Measurements from ENCODE around the gene KLHL22. TPM values are rescaled to one million over a fixed set of nuclear protein-coding genes. Genes with fewer than 3 reads are reported as not detected.

Gene KLHL22
- total and polyA plus RNA-seq, 2 of the 4 experiments (the other 2 are of a cell fraction), result 27.1 to 30.1 TPM

DNA sequence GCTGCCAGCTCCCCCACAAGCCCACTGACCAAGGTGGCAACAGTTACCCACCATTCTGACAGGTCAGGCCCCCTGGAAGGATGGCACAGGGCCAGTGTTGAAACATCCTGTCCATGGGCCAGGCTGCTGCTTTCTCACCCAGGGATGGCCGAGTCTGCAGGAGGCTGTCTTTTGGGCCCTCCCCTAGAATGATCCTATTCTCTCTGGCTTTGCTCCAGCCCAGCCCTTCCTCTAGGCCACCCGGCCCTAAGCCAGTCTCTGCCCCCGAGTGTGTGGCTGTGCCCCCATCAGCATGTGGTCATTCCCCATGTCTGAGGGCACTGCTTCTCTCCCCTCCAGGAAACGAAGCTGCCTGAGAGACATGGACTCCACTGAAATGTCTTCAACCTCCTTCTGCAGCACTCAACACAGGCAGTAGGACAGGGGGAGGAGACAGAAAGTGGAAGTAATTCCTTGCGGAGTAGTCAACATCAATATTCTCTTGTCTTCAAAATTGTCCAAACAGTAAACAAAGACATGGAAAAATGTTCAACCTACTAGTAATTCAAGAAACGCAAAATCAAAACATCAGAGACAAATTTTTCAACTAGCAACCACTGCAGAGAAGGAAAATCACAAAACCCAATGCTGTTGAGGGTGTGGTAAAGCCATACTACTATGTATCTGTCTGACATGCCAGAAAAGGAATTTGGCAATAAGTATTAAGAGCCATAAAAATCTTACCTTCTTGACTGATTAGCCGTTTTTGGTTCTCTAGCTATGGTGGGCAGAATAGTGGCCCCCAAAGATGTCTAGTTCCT lies 52.9 kb downstream of the KLHL22 start:
- H4K5ac ChIP-seq (ENCODE audit: low read depth, low read length), result no peak overlapping the region
- no peak overlapping the region for H2AK5ac ChIP-seq (ENCODE audit: low read depth, low read length)
- no peak overlapping the region for H3K27ac ChIP-seq (ENCODE audit: insufficient read depth, low read length)
- ChIA-PET POLR2A (ENCODE audit: unreplicated experiment) (no interaction called here), CTCF (interaction anchor here (0.8 to 1.5 kb wide), 2 partner anchors 14 to 122 kb away, joined by 3 to 4 read pairs; no protein-coding TSS in a partner anchor)
- no peak overlapping the region for H4K91ac ChIP-seq (ENCODE audit: insufficient read depth, low read depth, low read length)
- 38% methylated on average over 3 of the region's 7 CpGs; no CpG with 5 or more reads in 1 of the 2 experiments for WGBS, 2 experiments (ENCODE audit: extremely low coverage in 2 of 2, insufficient read length in 1 of 2)
- H3K4me2 ChIP-seq (ENCODE audit: low read depth, low read length), result no peak overlapping the region
- peaks cover 25% of the 10 kb centered on the region for H3K36me3 ChIP-seq (ENCODE audit: control insufficient read depth, insufficient read depth, low read length)
- H3K14ac ChIP-seq (replicated peaks; ENCODE audit: low read depth, low read length), result no peak overlapping the region
- no peak overlapping the region for H2AK9ac ChIP-seq (replicated peaks; ENCODE audit: low read depth, low read length, poor library complexity)
- no peaks in the 10 kb centered on the region for H3K27me3 ChIP-seq (ENCODE audit: control insufficient read depth, insufficient read depth, low read length)
- no peak for TF ChIP-seq MXI1 (IDR thresholded peaks at IDR 0.05; ENCODE audit: borderline replicate concordance, low read depth, low read length)
- TF ChIP-seq CHD1 (IDR thresholded peaks at IDR 0.05; ENCODE audit: low read depth, low read length), result no peak
- H2BK5ac ChIP-seq (ENCODE audit: low read depth, low read length, poor library complexity, severe bottlenecking), result no peak overlapping the region
- 0 out of 2 replicates have a peak, but pooled peaks cover 4% of the 10 kb centered on the region for H4K20me1 ChIP-seq (ENCODE audit: insufficient read depth, low read length)
- H3K18ac ChIP-seq (ENCODE audit: low read depth, low read length), result no peak overlapping the region
- peaks cover 3% of the 10 kb centered on the region; the same call in 1 of the 2 replicates for H3K9me1 ChIP-seq (ENCODE audit: insufficient read depth, low read length)
- H2AFZ ChIP-seq (replicated peaks; ENCODE audit: low read length, poor library complexity), result no peak overlapping the region
- no peak overlapping the region for H3K4me3 ChIP-seq (ENCODE audit: insufficient read depth, low read depth, low read length)
- in situ Hi-C loops (cut with MboI; ENCODE audit: low sequenced_read_pairs) (no loop called here), intact Hi-C loops (cut with micrococcal nuclease) (no loop called here), dilution Hi-C loops (cut with HindIII; ENCODE audit: low sequenced_read_pairs, unreplicated experiment) (no loop called here)
- H2BK20ac ChIP-seq (ENCODE audit: low read depth, low read length), result no peak overlapping the region
- no peaks in the 10 kb centered on the region for H3K9me3 ChIP-seq (ENCODE audit: control insufficient read depth, insufficient read depth, low read length)
- no TSS peak for BruUV-seq (replicated peaks)
- H2BK15ac ChIP-seq (ENCODE audit: low read depth, low read length), result no peak overlapping the region
- DNase-seq (no peak), ATAC-seq (ENCODE audit: low read depth) (no peak)
- no peak overlapping the region for H3K56ac ChIP-seq (ENCODE audit: extremely low read depth, insufficient read depth, low read length)
- no peak overlapping the region for H4K8ac ChIP-seq (ENCODE audit: low read depth in 2 of 2, low read length in 2 of 2)
- H3K4ac ChIP-seq (ENCODE audit: low read depth, low read length), result no peak overlapping the region
- H3K23ac ChIP-seq (ENCODE audit: low read depth, low read length), result no peak overlapping the region
- peaks cover 6 to 21% of the 10 kb centered on the region in 2 experiments; a peak in 2 of 4 replicates for H3K79me1 ChIP-seq (ENCODE audit: low read depth in 1 of 2, low read length in 2 of 2)
- H3K4me1 ChIP-seq (ENCODE audit: control insufficient read depth, insufficient read depth, low read length), result peaks cover 7% of the 10 kb centered on the region
- no peak overlapping the region for H3K9ac ChIP-seq (ENCODE audit: low read depth, low read length)
- no peak overlapping the region for H2BK120ac ChIP-seq (ENCODE audit: low read depth, low read length)

All from IMR-90 (cell line).